T-helper 9 cell (primary cell): ENCODE data around the gene GMPR2.
"Not testable (repeated sequence)": the region's sequence is repeated elsewhere in the genome, so short reads cannot be mapped to it uniquely, and the experiment has no call there.

Source experiments
- DNase-seq: peaks from one replicate; pipeline ENCODE4 v3.0.0-alpha.2; 2020

GMPR2 gene

DNA sequence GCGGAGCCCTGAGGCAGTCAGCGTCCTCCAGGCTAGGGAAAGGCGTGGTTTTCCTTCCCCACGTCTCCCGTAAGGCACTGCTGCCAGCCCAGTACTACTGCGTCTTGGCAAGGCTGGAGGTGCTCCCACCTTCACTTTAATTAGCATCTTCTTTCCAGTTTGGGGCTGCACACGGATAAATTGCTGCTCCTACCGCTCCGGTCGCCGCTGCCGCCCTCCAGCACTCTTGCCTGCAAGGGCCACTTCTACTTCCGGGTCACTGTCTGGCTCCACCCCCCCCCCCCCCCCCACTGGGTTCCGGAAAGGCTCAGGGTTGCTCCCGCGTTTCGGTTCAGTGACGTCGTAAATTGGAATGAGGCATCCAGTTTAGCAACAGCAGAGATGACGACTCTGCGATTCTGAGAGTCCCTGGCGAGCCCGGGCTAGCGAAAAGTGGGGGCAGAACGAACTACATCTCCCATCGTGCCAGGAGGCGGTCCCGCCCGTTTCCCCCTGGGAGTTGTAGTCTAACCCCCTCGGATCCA, 546 bp upstream of the GMPR2 start, which contains the start of gene NEDD8:
Gene NEDD8 (minus strand): TSS at position 247 of the 524 bp plus-strand sequence. CDS start 100 bp downstream, at position 147.
- DNase-seq = peak; percentile 79

GRCh38 chr14:24233538-24233866, 773 bp downstream of the GMPR2 start:
- no peak for DNase-seq

DNA sequence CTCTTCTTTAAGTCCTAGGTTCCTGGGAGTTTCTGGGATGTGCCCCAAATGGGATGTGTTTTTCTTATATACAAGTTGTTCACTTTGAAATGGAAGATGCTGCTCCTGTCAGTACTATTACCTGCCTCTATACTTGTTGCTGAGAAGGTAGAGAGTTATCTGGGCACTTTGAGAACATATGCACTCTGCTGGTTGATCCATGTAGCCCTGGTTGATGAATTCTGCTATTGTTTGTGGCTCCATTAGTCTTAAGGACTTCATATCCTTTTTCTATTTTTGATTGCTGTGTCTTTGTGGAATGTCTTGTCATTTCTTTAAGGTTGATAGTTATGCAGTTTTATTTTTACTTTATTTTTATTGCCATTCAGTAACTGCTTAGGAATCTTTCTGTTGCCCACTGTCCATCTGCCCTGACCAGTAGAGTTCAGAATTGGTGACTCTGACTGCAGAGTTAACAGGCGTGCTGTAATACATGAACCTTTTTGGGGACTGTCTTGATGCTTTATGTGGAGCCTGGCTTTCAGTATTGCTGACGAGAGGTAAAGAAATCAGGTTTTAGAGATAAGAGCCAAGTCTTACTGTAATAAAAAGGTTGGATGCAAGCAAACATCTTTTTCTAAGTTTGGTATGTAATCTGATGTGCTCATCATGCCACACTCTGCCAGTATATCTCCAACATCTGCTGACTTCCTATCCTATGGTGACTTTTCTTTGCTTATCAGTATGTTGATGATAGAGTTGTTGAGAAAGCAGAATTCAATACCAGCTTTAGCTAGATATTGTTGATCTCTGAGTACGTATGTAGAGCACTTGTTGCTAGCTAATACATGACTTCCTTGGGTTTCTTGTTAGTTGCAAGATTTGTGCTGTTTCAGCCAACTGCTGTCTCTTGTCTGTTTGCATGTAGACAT, 1.6 kb downstream of the GMPR2 start:
- DNase-seq = no peak

GRCh38 chr14:24235804-24236688, 3.3 kb downstream of the GMPR2 start:
- no peak for DNase-seq

GRCh38 chr14:24236689-24237462, 4.1 kb downstream of the GMPR2 start:
- no peak for DNase-seq

DNA sequence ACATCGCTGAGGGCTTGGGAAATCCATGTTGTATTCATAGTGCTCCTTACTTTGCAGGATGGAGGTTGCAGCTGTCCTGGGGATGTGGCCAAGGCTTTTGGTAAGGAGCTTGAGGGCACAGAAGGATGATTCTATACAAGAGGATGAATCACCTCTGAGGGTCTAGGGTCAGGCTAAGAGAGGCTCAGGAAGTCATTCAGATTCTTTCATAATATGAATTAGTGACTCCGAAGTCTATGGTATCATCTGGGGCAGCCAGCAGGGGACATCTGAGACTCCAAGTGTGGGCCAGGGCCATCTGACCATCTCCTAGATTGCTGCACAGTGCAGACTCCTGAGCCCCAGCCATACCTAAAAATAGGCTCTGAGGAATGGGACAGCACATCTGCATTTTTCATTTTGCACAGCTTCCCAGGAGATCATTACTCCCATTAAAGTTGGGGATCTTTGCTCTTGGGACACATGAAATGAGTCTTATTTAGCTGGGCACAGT, 4.8 kb downstream of the GMPR2 start:
- no peak for DNase-seq

- DNase-seq = no peak
These were observed 5.4 kb downstream of the GMPR2 start for GRCh38 chr14:24238123-24238522.

GRCh38 chr14:24238527-24239037, 5.9 kb downstream of the GMPR2 start:
- no peak for DNase-seq

GRCh38 chr14:24240110-24240918, 7.6 kb downstream of the GMPR2 start:
- DNase-seq = no peak

- peak; percentile 89 for DNase-seq
These were observed 9.2 kb downstream of the GMPR2 start for GRCh38 chr14:24241829-24242443.

DNA sequence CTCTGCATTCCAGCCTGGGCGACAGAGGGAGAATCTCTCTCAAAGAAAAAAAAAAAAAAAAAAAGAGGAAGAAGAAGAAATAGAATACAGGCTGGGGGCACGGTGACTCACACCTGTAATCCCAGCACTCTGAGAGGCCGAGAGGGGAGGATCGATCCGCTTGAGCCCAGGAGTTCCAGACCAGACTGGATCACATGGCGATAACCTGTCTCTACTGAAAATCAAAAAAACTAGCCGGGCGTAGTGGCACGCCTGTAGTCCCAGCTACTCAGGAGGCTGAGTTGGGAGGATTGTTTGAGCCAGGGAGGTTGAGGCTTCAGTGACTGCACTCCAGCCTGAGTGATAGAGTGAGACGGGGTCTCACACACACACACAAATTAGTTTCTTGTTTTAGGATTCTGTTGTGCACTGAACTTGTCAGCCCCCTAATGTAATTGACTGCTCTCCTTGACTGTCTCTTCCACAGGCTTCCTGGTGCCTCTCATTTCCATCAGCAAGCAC, 10.7 kb downstream of the GMPR2 start:
- DNase-seq = peak; percentile 7

- DNase-seq = not testable (repeated sequence)
These were observed 12.6 kb downstream of the GMPR2 start for GRCh38 chr14:24245350-24245749.

- no peak for DNase-seq
These were observed 14.1 kb downstream of the GMPR2 start for GRCh38 chr14:24246765-24247212.

DNA sequence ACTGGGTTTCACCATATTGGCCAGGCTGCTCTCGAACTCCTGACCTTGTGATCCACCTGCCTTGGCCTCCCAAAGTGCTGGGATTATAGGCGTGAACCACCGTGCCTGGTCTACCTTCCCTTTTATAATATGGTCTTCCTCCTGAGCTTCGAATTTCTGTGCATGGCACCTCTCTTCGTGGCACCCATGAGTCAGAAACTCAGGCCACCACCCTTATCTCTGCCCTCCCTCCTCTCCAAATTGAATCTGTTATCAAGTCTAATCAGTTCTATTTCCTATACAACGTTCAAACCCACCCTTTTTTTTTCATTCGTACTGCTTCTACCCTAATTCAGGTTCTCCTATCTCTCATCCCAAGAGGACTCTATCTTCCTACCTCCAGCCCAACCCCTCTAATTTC, 14.7 kb downstream of the GMPR2 start:
- no peak for DNase-seq

DNA sequence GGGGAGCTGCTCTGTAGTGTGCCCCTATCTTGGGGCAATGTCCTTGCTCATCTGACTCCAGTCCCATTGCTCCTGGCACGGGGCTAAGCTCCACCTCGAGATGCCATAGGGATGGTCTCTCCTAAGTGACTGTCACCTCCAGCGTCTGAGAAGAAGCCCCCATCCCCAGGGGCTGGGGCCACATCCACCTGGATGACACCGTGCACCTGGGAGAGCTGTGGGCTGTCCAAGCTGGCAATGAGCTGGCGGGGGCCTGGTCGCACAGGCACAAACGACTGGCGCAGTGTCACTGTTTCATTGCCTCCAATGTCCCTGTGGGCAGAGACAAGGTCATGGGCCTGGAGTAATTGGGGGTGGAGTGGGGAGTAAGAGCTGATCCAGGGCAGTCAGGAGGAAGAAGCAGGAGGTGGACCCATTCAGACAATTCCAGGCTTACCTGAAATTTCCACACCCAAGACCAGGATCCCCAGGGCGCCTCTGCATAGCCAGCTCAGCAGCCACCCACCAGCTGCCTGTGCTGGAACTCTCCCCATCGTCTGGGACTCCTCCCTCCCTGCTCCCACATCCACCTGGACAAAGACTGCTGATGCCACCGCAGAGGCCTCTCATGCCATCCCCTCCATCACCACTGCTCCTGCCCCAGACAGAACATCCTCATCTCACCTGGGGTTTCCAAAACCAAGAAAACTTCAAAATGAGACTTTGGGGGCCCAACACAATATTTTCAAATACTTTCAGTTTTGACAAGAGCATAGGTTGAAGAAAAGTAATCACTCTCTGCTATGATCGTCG, 16.7 kb downstream of the GMPR2 start:
- DNase-seq = no peak

- DNase-seq = no peak
These were observed 17.6 kb downstream of the GMPR2 start for GRCh38 chr14:24250354-24250753.

GRCh38 chr14:24251880-24252288, 19.2 kb downstream of the GMPR2 start:
- DNase-seq = no peak

- DNase-seq = no peak
These were observed 19.8 kb downstream of the GMPR2 start for GRCh38 chr14:24252289-24253124.

DNA sequence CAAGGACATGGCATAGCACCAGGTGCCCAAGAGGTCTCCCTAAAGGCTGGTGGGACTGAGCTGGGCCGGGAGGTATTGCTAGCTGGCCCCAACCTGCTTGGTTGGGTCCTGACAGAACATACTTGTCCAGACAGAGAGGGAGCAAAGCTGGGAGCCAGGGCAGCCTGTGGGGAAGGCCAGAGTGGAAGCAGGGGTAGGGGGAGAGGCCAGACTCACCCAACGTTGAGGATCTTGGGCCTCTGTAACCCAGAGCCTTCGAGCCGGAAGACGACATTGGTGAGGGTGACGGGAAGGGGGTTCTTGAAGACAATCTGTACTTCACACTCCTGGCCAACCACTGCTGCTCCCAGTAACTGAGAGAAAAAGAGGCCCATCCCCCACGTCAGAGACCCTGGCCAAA, 21.2 kb downstream of the GMPR2 start:
- DNase-seq = no peak
